Neuronal stem cell (in vitro differentiated cells): Measurements from ENCODE around the gene ZNF444.
A peak's percentile ranks its signal among the peaks of the same experiment; 100 is the strongest.

ENCODE experiments used
- DNase-seq: peaks from one replicate; pipeline ENCODE4 v3.0.0-alpha.2; 2013; ENCODE audit warnings: low spot score
- H2AFZ ChIP-seq: one replicate; pipeline ENCODE4 v1.6.1; 2013; ENCODE audit warnings: mild to moderate bottlenecking, low read length, inconsistent platforms
- H2AK5ac ChIP-seq: 2 replicates; pipeline ENCODE4 v1.6.1; 2013; ENCODE audit warnings: low read depth, mild to moderate bottlenecking, inconsistent platforms, low read length, moderate library complexity, mixed read lengths
- H2BK120ac ChIP-seq: 2 replicates; pipeline ENCODE4 v1.6.1; 2013; ENCODE audit warnings: low read depth, mild to moderate bottlenecking, inconsistent platforms, low read length, moderate library complexity, mixed read lengths
- H2BK12ac ChIP-seq: one replicate; pipeline ENCODE4 v1.6.1; 2013; ENCODE audit warnings: low read length, inconsistent platforms
- H2BK15ac ChIP-seq: 2 replicates; pipeline ENCODE4 v1.6.1; 2013; ENCODE audit warnings: mild to moderate bottlenecking, low read length, inconsistent platforms, mixed read lengths
- H2BK5ac ChIP-seq: one replicate; pipeline ENCODE4 v1.6.1; 2013; ENCODE audit warnings: inconsistent platforms, mild to moderate bottlenecking, low read length, moderate library complexity
- H3K14ac ChIP-seq: one replicate; pipeline ENCODE4 v1.6.1; 2013; ENCODE audit warnings: low read length, inconsistent platforms
- H3K18ac ChIP-seq: 2 replicates; pipeline ENCODE4 v1.6.1; 2013; ENCODE audit warnings: low read length, inconsistent platforms
- H3K23ac ChIP-seq: 2 replicates; pipeline ENCODE4 v1.6.1; 2013; ENCODE audit warnings: low read depth, mild to moderate bottlenecking, mixed read lengths, low read length, inconsistent platforms; ENCODE audit not compliant: poor library complexity
- H3K27ac ChIP-seq: replicated peaks from 3 replicates; pipeline ENCODE4 v1.5.1; 2013; ENCODE audit warnings: low read length, inconsistent platforms
- H3K27me3 ChIP-seq, 3 experiments: 2 replicates each; pipeline ENCODE4 v1.6.1; 2013; ENCODE audit warnings: low read length in 3 of 3, mild to moderate bottlenecking in 2 of 3, inconsistent platforms in 1 of 3, low read depth in 1 of 3, mixed read lengths in 1 of 3, moderate library complexity in 1 of 3; ENCODE audit not compliant: control insufficient read depth in 3 of 3, insufficient read depth in 3 of 3
- H3K36me3 ChIP-seq, 2 donors: replicated peaks in 1 of 2; 2 replicates each; pipeline ENCODE4 v1.6.1; 2013; ENCODE audit warnings: low read length in 2 of 2; ENCODE audit not compliant: control insufficient read depth in 2 of 2, insufficient read depth in 2 of 2
- H3K4ac ChIP-seq: 2 replicates; pipeline ENCODE4 v1.6.1; 2013; ENCODE audit warnings: inconsistent platforms, mild to moderate bottlenecking, low read length, moderate library complexity
- H3K4me1 ChIP-seq, 2 donors: 1 replicate in 1 of 2; 2 replicates in 1 of 2; pipeline ENCODE4 v1.6.1; 2013; ENCODE audit warnings: low read length in 2 of 2, low read depth in 1 of 2; ENCODE audit not compliant: control insufficient read depth in 2 of 2, insufficient read depth in 1 of 2
- H3K4me2 ChIP-seq: one replicate; pipeline ENCODE4 v1.6.1; 2013; ENCODE audit warnings: mild to moderate bottlenecking, low read length, inconsistent platforms; ENCODE audit not compliant: insufficient read depth, poor library complexity, severe bottlenecking
- H3K4me3 ChIP-seq, 2 donors: 2 replicates each; pipeline ENCODE4 v1.5.1; 2013; ENCODE audit warnings: low read length in 2 of 2, mild to moderate bottlenecking in 2 of 2, inconsistent platforms in 1 of 2, moderate library complexity in 1 of 2
- H3K79me1 ChIP-seq: one replicate; pipeline ENCODE4 v1.6.1; 2013; ENCODE audit warnings: low read depth, mild to moderate bottlenecking, inconsistent platforms, low read length, moderate library complexity
- H3K9ac ChIP-seq: one replicate; pipeline ENCODE4 v1.6.1; 2013; ENCODE audit warnings: mild to moderate bottlenecking, low read depth, low read length, inconsistent platforms; ENCODE audit not compliant: poor library complexity
- H3K9me3 ChIP-seq, 2 donors: replicated peaks in 1 of 2; 2 replicates each; pipeline versions ENCODE3 to v1.6.1; 2013; ENCODE audit warnings: low read length in 2 of 2, mild to moderate bottlenecking in 2 of 2, inconsistent platforms in 1 of 2, low read depth in 1 of 2, mixed read lengths in 1 of 2, moderate library complexity in 1 of 2; ENCODE audit not compliant: control insufficient read depth in 2 of 2, insufficient read depth in 1 of 2
- H4K8ac ChIP-seq: one replicate; pipeline ENCODE4 v1.6.1; 2013; ENCODE audit warnings: low read depth, mild to moderate bottlenecking, inconsistent platforms, low read length, moderate library complexity
- H4K91ac ChIP-seq: one replicate; pipeline ENCODE4 v1.6.1; 2013; ENCODE audit warnings: low read length, low read depth, mild to moderate bottlenecking, inconsistent platforms; ENCODE audit not compliant: poor library complexity
- WGBS, 2 donors: extraction: QIAGEN DNeasy Blood & Tissue Kit; methylation state at CpG; one replicate each; pipeline ENCODE4 v1.1.7; 2013; ENCODE audit warnings: missing lambda C conversion rate in 2 of 2, mixed read lengths in 1 of 2; ENCODE audit not compliant: insufficient read length in 2 of 2, insufficient replicate concordance in 1 of 2; ENCODE audit errors: extremely low coverage in 2 of 2; 5-methylcytosine and 5-hydroxymethylcytosine counted together

Gene ZNF444

DNA sequence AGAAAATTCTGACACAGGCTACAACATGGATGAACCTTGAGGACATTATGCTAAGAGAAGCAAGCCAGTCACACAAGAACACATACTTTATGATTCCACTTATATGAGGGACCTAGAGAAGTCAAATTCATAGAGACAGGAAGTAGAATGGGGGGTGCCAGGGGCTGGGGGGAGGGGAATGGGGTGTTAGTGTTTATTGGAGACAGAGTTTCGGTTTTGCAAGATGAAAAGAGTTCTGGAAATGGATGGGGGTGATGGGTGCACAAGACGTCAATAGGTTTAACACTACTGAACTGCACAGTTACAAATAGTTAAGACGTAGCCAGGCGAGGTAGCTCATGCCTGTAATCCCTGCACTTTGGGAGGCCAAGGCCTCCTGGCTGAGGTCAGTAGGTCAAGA, 16.5 kb upstream of the ZNF444 start:
- Histone ChIP-seq H3K36me3 (peaks cover 0 to 2% of the 10 kb centered on the region in 2 donors), H3K27me3 (no peaks in the 10 kb centered on the region), H3K4me1 (peaks cover 12 to 14% of the 10 kb centered on the region in 2 donors), H3K4me2 (no peak overlapping the region), H3K4me3 (no peak overlapping the region), H4K91ac (no peak overlapping the region), H2BK120ac (no peak overlapping the region), H2BK5ac (no peak overlapping the region), H3K9ac (peak overlapping the region; percentile 38), H2BK12ac (no peak overlapping the region), H2AK5ac (no peak overlapping the region), H3K4ac (no peak overlapping the region), H3K23ac (no peak overlapping the region), H3K27ac (no peak overlapping the region), H4K8ac (no peak overlapping the region), H3K79me1 (peaks cover 8% of the 10 kb centered on the region), H2BK15ac (no peak overlapping the region), H2AFZ (no peak overlapping the region), H3K18ac (no peak overlapping the region), H3K9me3 (no peaks in the 10 kb centered on the region), H3K14ac (no peak overlapping the region)
- DNase-seq = no peak
- 100% methylated on average over 1 of the region's 4 CpGs; no CpG with 5 or more reads in 1 of the 2 donors for WGBS, 2 donors

DNA sequence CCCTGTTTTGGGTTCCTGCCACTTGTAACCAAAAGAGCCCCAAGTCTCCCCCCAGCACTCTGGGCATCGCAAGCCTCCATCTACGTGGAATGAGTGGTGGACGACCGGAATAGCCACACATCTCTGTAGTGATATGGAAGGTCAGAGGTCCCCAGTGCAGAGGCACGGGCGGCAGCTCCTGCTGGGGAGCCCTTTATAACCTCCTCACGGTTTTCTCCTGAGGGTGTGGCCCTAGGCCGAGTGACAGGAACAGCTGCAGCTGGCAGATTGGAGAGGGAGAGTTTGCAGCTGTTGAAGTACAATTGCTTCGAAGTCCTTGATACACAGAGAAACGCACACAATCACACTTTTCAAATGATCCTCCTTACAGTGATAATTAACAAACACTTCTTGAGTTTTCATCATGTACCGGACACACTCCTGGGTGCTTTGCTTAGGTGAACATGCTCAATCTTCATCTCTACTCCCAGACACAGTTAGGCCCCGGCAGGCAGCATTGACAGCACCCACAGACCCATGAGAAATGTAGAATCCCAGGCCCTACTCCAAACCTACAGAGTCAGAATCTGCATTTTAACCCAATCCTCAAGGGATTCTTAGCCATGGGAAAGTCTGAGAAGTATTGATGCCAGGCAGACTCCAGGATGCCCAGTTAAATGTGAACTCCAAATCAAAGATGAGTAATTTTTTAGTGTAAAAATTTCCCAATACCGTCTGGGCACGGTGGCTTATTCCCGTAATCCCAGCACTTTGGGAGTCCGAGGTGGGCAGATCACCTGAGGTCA, 15.1 kb upstream of the ZNF444 start:
- no peak overlapping the region for H3K14ac ChIP-seq
- no peak overlapping the region for H3K4ac ChIP-seq
- no peak overlapping the region for H3K4me3 ChIP-seq
- no peak overlapping the region for H2BK120ac ChIP-seq
- H2BK12ac ChIP-seq = no peak overlapping the region
- no peak overlapping the region for H4K91ac ChIP-seq
- no peaks in the 10 kb centered on the region for H3K27me3 ChIP-seq
- no peak overlapping the region for H3K18ac ChIP-seq
- no peak overlapping the region for H3K9ac ChIP-seq
- peak overlapping the region; percentile 75 for H2AFZ ChIP-seq
- H3K4me2 ChIP-seq = no peak overlapping the region
- H2BK15ac ChIP-seq = peak overlapping the region; percentile 1
- no peaks in the 10 kb centered on the region for H3K79me1 ChIP-seq
- no peak for DNase-seq
- no peaks in the 10 kb centered on the region for H3K36me3 ChIP-seq
- H3K9me3 ChIP-seq = no peaks in the 10 kb centered on the region
- no CpG with 5 or more reads among the region's 16 CpGs for WGBS, 2 donors
- H3K23ac ChIP-seq = no peak overlapping the region
- H3K4me1 ChIP-seq = peaks cover 6 to 12% of the 10 kb centered on the region in 2 donors
- H2AK5ac ChIP-seq = no peak overlapping the region
- no peak overlapping the region for H2BK5ac ChIP-seq
- no peak overlapping the region for H3K27ac ChIP-seq
- H4K8ac ChIP-seq = no peak overlapping the region

DNA sequence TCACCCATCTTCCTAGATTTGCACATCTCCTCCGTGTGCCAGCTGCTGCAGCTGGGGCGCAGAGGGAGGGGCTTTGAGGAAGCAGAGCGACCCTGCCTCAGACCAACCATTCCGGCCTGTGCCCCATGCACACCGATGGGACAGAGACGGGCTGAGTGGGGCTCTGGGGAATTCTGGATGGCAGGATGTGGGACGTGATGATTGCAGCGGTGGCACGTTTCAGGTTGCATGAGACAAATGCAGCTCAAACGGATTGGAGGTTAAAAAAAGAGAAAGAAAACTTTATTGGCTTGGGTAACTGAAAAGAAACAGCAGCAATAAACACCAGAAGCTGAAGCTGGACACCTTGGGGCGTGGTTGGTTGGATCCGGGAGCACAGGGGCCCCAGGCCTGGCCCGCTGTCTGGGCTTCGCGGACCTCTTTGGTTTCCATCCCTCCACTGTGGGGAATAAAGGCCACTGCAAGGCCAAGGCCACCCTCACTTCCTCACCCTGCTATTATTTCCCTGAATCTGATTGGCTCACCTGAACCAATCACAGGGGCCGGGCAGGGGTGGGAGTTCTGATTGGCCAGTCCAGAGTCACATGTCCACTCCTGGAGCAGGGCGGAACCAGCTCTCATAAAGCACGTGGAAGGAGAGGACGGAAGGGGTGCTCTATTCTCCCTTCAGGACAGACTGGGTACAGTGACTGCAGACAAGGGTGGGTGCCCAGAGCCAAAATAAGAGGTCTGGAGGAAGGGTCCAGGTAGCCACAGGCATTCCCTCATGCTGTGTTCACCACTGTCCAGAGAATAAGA, 13.9 kb upstream of the ZNF444 start:
- H2AFZ ChIP-seq = peak overlapping the region; percentile 45
- H4K91ac ChIP-seq = no peak overlapping the region
- no peak overlapping the region for H3K4ac ChIP-seq
- H3K9me3 ChIP-seq = no peaks in the 10 kb centered on the region
- H3K14ac ChIP-seq = no peak overlapping the region
- no peak overlapping the region for H2BK120ac ChIP-seq
- H3K27me3 ChIP-seq = no peaks in the 10 kb centered on the region
- no peak overlapping the region for H3K4me2 ChIP-seq
- H3K4me1 ChIP-seq = peaks cover 3 to 11% of the 10 kb centered on the region in 2 donors
- no peak overlapping the region for H4K8ac ChIP-seq
- H2BK12ac ChIP-seq = no peak overlapping the region
- no peak overlapping the region for H3K27ac ChIP-seq
- no peak overlapping the region for H2BK5ac ChIP-seq
- peak overlapping the region; percentile 31 for H3K18ac ChIP-seq
- no peak overlapping the region for H2AK5ac ChIP-seq
- no peak overlapping the region for H3K9ac ChIP-seq
- no peaks in the 10 kb centered on the region for H3K79me1 ChIP-seq
- H3K23ac ChIP-seq = no peak overlapping the region
- DNase-seq = no peak
- no peak overlapping the region for H2BK15ac ChIP-seq
- H3K4me3 ChIP-seq = no peak overlapping the region
- WGBS, 2 donors = no CpG with 5 or more reads among the region's 19 CpGs
- no peaks in the 10 kb centered on the region for H3K36me3 ChIP-seq

DNA sequence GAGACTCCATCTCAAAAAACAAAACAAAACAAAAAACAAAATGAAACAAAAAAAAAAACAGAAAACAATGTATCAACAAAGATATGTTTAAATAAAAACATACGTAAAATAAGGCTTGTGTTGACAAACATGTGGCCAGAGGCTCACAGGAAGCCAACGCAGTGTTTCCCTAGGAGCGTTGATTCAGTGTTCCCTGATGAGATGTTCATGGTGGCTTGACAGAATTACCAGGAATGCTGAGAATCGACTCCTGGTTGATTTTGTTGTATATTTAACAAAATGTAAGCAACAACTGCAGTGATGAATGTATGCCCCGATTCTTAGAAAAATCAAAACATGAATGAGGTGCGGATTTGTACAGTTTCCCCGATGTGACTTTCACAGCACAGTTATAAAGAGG, 11.1 kb upstream of the ZNF444 start:
- WGBS, 2 donors = no CpG with 5 or more reads among the region's 7 CpGs
- H2BK15ac ChIP-seq = no peak overlapping the region
- no peak overlapping the region for H2BK12ac ChIP-seq

More for the DNA sequence above, 11.1 kb upstream of the ZNF444 start:
- H3K9me3 ChIP-seq = no peaks in the 10 kb centered on the region
- no peak overlapping the region for H3K9ac ChIP-seq
- H3K18ac ChIP-seq = no peak overlapping the region
- H4K8ac ChIP-seq = no peak overlapping the region
- no peak overlapping the region for H2BK120ac ChIP-seq
- H3K4me1 ChIP-seq = peaks cover 7 to 13% of the 10 kb centered on the region in 2 donors
- no peak overlapping the region for H3K14ac ChIP-seq
- H3K23ac ChIP-seq = no peak overlapping the region
- H3K27me3 ChIP-seq = no peaks in the 10 kb centered on the region
- no peak overlapping the region for H2AFZ ChIP-seq
- no peak overlapping the region for H3K27ac ChIP-seq
- no peak overlapping the region for H3K4me2 ChIP-seq
- no peak for DNase-seq
- no peak overlapping the region for H2BK5ac ChIP-seq
- H4K91ac ChIP-seq = no peak overlapping the region
- H3K79me1 ChIP-seq = no peaks in the 10 kb centered on the region
- H3K4ac ChIP-seq = no peak overlapping the region
- no peak overlapping the region for H2AK5ac ChIP-seq
- H3K4me3 ChIP-seq = no peak overlapping the region
- H3K36me3 ChIP-seq = no peaks in the 10 kb centered on the region
